ENCODE measurements around the gene ZNF587B.
"Not testable (repeated sequence)": the region's sequence is repeated elsewhere in the genome, so short reads cannot be mapped to it uniquely, and the experiment has no call there.

Gene ZNF587B

DNA sequence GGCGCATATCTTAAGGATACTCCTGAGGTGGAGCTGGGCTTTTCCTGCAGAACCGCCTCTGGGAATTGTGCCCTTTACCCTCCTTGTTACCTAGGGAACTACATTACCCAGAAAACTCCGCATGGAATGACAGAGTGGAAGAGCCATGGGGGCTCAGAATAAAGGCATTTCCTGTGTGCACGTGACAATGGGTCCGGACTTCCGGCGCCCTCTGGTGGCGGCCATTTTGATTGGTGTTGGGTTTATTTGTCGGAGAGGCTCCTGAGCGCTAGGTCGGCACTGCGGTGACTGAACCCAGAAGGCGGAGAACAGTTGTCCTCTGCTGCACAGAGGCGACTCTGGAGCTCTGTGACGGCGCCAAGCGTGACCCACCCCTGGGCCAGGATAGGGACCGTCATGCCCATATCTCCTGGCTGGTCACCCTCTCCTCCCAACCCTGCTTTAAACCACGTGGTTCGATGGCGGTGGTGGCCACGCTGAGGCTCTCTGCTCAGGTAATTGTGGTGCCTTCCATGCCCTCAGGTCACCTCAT is at the start of gene ZNF587B:
Gene ZNF587B (plus strand): TSS at position 229 of the 532 bp plus-strand sequence. CDS start 230 bp downstream, at position 459.
- no peak for DNase-seq (ENCODE audit: low read depth)

DNA sequence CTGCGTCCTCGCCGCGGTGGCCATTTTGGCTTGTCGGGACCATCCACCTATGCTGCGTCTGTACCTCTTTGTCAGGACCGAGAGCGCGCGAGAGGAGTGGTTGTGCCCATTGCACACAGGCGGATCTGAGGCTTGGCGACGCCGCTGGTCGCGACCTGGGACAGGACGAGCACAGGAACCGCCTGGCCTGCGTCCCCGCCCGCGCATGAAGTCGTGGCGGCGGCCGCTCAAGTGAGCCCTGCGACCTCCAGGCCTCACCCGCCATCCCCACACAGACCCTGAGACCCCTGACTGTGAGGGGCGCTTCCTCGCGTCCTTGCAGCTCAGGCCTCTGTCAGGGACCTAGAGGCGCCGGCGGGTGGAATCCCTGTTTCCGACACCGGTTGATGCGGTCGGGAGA is 43.8 kb upstream of the ZNF587B start:
- no peak for DNase-seq (ENCODE audit: low read depth)

DNA sequence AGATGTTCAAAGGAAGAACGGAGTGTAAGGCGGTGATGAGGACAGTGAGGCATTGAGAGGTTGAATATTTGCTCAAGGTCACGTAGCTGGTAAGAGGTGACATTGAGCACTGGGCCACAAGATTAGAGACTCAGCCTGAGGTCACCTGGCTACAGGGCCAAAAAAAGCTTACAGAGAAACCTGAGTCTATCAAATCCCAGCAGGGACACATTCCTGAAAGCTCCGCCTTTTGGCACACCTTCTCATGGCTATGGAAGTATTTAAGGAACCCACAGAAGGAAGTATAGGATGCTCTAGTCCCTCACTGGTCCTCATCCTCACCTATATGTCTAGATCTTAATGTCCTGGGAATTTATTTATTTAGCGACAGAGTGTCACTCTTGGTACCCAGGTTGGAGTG is 43.2 kb upstream of the ZNF587B start:
- DNase-seq (ENCODE audit: low read depth), result no peak

DNA sequence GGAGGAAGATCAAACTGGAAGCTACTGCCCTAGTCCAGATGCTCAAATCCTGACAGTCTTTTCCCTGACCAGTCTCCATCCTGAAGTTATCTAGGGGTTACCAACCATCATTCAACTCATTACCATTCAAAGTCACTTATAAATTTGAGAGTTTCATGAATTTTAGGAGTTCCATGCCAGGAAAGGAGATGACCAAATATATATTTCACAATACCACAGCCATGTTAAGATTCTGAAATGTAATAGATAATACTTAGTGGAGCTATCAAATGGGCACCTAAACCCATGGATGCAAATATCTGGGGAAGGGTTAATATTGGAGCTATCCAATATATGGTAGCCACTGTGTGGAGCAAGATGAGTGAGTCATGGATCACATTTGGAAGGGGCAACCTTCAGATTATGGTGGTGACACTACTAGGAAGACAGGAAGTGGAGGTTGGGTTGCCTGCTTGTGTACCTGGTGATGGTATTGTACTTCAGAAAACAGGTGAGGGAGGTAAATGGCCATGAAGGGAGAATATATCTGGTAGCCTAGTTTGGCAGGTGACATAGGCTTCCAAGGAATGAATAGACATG is 41.9 kb upstream of the ZNF587B start:
- no peak for DNase-seq (ENCODE audit: low read depth)

DNA sequence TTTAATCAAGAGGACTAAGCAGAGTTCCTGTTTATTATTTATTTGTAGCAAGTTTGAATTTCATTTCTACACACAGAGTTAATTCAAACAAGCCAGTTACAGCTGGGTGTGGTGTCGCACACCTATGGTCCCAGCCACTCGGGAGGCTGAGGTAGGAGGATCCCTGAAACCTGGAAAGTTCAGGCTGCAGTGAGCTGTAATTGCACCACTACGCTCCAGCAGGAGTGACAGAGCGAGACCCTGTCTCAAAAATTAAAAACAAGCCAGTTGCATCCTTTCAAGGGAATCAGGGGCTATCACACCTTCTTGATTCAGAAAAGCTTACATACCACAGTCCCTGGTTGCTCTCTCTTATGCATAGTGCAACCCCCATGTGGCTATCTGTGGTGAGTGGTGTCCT is 40.8 kb upstream of the ZNF587B start:
- no peak for DNase-seq (ENCODE audit: low read depth)

DNA sequence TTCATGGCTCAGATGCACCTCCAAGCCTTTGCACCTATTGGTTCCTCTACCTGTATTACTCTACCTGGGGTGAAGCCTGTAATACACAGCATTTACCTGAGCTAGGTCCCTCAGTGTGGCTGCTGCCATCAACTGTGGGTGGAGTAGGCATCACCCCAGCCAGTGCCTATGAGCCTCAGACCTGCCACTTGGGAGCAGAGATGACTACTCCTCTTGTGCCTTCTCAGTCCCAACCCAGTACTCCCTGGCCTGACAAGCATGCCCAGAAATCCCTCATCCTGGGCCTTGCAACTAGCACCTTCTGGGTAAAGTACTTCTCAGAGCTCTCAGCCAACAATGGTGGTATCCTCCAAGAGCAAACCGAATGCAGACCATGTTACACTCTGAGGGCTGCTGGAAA is 33.5 kb upstream of the ZNF587B start:
- not testable (repeated sequence) for DNase-seq (ENCODE audit: low read depth)

DNA sequence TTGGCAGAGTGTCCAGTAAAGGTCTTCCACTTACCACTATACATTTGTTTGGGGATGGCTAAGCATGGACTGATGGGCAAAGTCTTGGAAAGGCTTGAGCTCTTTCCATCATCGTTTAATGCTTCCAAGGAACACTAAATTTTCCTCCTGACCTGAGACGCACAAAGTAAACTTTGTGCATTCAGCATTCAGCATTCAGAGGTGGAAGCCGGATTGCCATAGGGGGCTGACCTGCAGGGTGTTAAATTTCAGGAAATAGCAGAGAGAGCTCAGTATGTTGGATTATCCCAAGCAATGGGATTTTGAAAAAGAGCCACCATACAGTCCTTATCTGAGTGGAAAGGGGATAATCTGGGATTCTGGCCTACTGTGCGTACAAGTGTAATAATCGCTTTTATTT is 29.4 kb upstream of the ZNF587B start:
- no peak for DNase-seq (ENCODE audit: low read depth)

DNA sequence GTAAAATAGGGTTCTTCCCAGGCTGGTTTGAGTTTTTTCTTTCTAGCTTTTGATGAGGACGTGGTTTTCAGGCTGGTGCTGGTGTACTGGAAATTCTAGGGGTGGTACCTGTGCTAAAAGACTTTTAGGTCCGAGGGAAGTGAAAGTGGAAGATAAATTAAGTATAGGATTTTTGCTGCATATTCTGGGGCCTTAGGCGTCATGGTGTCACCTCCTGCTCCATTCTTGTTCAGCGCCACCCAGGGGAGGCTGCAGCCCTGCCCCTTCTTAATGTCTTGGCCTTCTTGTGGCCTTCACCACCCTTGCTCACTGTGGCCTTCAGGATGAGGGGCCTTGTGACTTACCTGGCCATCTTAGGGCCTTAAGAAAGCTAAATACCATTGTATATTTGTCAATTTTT is 27.8 kb upstream of the ZNF587B start:
- no peak for DNase-seq (ENCODE audit: low read depth)

DNA sequence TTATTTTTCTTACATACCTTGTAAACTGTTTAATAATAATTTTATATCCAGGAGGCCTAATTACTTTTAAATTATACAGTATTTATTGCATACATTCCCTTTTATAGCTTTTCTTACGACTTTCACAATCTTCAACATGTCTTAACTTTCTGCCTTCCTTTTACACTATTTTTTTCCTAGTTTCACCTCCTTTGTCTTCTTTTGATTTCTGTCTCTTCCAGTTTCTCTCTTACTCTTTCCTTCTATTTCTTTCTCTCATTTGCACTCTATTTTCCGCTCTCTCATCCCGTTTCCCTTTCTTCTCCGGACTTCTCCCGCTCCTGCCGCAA is 26.9 kb upstream of the ZNF587B start:
- DNase-seq (ENCODE audit: low read depth), result no peak

DNA sequence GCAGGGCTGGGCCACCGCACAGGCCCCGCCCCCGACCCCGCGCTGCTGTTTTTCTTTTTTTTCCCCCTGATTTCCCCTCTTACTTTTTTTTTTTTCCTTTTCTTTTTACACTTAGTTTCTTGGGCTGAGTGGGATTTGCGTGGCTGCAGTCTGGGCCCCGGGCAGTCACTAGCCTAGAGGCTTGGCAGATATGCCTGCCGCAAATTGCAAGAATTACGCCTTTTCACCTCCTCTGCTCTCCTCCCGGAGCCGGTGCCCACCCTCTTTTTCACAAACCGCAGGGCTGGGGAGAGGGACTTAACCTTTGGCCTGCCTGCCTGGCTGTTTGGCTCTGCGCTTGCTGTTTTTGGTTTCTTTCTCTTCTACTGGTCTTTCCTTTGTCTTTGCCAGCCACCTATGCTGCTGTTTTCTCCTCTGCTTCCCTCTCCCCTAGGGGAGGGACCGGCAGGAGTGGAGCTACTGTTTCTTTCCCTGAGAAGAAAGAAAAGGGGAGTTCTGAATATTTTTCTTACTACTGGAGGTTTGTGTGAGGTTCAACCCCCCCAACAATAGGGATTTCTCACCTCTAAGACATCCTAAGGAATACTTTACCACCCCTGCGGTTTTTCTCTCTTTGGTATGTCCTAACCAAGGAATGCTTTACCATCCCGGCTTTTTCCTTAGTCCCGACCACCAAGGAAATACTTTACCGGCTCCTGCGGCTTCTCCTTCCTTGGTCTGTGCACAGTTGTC is 26.3 kb upstream of the ZNF587B start:
- DNase-seq (ENCODE audit: low read depth), result no peak

DNA sequence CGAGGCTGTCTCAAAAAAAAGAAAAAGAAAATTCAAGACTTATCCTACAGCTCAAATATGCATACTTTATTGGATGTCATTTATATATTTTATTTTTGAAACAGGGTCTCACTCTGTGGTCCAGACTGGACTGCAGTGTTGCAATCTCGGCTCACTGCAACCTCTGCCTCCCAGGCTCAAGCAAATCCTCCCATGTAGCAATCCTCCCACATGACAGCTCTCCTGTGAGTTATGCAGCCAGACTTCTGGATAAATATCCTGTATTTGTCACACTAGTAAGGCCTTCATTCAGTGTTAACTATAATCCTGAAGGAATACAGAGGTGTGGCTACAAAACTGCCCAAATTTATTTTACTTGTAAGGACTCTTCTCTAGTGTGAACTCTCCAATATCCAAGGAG is 22.6 kb upstream of the ZNF587B start:
- DNase-seq (ENCODE audit: low read depth), result no peak

DNA sequence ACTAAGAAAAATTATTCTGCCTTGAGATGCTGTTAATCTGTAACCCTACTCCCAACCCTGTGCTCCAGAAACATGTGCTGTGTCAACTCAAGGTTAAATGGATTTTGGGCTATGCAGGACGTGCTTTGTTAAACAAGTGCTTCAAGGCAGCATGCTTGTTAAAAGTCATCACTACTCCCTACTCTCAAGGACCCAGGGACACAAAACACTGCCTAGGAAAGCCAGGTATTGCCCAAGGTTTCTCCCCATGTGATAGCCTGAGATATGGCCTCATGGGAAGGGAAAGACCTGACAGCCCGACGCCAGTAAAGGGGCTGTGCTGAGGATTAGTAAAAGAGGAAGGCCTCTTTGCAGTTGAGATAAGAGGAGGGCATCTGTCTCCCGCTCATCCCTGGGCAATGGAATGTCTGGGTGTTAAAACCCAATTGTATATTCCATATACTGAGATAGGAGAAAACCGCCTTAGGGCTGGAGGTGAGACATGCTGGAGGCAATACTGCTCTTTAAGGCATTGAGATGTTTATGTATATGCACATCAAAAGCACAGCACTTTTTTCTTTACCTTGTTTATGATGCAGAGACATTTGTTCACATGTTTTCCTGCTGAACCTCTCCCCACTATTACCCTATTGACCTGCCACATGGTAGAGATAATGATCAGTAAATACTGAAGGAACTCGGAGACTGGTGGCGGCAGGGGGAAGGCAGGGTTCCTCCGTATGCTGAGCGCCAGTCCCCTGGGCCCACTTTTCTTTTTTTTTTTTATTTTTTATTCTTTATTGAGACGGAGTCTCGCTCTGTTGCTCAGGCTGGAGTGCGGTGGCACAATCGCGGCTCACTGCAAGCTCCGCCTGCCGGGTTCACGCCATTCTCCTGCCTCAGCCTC is 19.4 kb upstream of the ZNF587B start:
- DNase-seq (ENCODE audit: low read depth), result not testable (repeated sequence)

DNA sequence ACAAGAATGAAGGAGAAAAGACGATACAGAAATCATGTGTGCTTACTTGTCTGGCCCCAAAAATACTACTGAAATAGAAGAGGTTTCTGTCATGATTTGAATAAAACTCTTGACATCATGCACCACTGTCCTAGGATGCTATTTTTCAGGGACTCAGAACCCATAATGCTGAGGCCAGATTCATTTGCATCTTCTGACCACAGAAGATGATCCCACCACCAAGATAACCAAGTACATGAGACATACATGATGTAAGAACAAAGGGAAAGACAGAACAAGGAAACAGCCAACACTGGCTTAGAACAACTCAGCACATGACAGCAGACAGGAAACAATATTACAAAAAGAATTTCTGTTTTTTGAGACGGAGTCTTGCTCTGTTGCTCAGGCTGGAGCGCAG is 17.9 kb upstream of the ZNF587B start:
- no peak for DNase-seq (ENCODE audit: low read depth)

DNA sequence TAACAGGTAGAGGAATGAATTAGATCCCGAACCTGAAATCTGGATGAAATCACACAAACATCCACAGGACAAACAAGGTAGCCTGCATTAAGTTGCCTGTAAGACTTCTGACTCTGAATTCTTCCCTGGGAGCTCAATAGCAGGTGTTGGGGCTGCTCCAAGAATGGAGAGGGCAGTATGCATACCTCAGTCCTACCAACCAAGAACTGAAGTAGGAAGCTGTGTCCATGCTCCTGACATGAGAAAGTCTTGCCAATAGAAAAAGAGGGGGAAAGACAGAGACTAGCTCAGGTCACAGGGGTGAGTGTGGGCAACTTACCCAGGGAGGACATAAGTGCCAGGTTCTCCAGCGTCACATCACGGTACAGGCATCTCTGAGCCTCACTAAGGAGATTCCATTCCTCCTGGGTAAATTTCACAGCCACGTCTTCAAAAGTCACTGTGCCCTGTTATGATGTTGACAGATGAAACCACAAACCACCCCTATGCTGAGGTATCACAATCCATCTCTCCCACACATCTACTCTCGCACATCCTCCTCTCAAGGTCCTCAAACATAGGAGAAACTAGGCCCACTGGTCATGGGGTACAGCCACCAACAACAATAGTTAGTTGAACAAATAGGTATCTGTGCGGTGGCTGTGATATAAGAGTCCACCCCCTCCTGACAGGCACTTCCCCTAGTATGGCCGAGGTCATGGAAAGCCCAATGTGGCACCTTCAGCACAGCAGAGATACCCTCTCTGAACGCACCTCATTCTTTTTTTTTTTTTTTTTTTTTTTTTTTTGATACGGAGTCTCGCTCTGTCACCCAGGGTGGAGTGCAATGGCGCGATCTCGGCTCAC is 16.9 kb upstream of the ZNF587B start:
- not testable (repeated sequence) for DNase-seq (ENCODE audit: low read depth)

DNA sequence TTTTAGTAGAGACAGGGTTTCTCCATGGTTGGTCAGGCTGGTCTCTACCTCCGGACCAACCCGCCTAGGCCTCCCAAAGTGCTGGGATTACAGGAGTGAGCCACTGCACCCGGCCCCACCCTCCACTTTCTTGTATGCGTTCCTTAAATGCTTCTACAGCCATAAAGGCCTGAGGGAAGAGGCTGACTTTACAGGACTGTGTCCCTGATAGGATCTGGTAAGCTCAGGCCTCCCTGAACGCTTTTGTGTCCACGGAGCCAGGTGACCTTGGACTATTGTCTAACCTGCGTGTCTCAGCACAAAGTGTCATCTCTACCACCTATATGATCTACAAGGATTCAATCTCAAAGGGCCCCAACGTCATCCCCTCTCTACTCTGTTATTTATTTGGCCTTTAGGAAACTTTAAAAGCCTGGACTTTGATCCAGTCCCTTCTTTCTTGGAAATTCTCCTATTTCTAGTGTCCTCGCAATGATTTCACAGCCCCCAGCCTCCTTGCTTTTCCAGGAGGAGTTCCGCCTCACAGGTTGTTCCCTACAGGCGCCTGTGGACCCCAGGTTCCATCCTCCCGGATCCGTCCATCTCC is 16.1 kb upstream of the ZNF587B start:
- DNase-seq (ENCODE audit: low read depth), result no peak

DNA sequence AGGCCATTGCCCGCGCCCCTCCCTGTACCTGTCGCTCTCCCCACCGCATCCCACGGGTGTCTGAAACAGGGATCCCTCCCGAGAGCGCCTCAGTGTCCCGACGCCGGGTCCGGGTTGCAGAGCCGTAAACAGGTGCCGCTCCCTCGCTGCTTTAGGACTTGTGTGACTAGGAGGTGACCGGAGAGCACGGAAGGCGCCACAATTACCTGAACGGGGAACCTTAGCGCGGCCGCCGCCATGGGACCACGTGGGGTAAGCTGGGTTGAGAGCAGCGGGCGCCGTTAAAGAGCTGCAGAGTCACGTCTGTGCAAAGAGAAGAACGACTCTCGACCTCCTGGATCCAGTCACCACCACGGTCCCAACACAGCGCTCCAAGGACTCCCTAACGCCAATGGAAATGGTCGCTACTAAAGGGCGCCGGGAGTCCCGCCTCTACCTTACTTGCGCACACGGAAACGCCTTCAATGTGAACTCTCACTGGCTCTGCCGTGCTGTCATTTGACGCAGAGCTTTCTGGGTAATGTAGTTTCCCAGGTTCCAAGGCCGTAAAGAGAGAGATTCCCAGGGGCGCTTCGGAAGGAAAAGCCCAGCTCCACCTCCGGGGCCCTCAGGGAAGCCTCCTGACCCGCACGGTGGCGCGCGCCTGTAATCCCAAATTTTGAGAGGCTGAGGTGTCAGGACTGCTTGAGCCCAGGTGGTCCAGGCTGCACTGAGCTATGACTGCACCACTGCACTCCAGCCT is 15.4 kb upstream of the ZNF587B start, which contains the start of gene ZNF552:
Gene ZNF552 (minus strand): TSS at position 409 of the 742 bp plus-strand sequence. CDS start 170 bp downstream, at position 239.
- DNase-seq (ENCODE audit: low read depth), result peak; percentile 46

DNA sequence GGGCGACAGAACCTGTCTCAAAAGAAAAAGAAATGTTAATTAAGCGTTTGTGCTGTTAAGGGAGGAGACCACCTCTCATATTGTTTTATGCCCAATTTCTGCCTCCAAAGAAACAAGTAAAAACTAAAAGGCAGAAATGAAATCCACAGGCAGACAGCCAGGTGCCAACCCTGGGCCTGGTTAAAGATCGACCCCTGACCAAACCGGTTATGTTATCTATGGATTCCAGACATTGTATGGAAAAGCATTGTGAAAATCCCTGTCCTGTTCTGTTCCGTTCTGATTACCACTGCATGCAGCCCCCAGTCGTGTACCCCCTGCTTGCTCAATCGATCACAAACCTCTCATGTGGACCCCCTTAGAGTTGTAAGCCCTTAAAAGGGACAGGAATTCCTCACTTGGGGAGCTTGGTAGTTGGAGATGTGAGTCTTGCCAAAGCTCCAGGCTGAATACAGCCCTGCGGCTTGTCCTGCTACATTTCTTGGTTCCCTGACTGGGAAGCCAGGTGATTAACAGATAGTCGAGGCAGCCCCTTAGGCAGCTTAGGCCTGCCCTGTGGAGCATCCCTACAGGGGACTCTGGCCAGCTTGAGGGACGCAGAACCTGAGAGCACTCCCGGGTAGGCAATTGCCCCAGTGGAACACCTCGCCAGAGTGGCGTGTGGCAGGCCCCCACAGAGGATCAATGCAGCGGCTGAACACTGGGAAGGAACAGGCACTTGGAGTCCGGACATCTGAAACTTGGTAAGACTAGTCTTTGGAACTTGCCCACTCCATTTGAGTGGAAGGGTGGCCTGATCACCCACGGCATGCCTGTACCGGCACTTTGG is 14.6 kb upstream of the ZNF587B start:
- DNase-seq (ENCODE audit: low read depth), result no peak

DNA sequence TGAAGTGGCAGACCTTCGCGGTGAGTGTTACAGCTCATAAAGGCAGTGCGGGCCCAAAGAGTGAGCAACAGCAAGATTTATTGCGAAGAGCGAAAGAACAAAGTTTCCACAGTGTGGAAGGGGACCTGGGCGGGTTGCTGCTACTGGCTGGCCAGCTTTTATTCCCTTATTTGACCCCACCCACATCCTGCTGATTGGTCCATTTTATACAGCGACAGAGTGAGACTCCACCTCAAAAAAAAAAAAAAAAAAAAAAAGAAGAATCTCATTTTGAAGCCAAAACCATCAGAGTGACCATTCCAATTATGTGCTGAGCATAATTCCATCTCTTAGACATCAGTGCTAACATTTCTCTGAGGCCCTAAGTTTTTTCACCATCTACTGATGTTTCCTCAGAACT is 13.4 kb upstream of the ZNF587B start:
- DNase-seq (ENCODE audit: low read depth), result no peak

DNA sequence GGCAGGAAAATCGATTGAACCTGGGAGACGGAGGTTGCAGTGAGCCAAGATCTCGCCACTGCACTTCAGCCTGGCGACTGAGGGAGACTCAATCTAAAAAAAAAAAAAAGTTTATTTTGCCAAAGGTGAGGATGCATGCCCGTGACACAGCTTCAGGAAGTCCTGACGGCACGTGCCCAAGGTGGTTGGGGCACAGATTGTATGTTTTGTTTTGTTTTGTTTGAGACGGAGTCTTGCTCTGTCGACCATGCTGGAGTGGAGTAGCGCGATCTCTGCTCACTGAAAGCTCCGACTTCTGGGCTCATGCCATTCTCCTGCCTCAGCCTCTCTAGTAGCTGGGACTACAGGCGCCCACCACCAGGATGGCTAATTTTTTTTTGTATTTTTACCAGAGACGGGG is 12.1 kb upstream of the ZNF587B start:
- DNase-seq (ENCODE audit: low read depth), result no peak

DNA sequence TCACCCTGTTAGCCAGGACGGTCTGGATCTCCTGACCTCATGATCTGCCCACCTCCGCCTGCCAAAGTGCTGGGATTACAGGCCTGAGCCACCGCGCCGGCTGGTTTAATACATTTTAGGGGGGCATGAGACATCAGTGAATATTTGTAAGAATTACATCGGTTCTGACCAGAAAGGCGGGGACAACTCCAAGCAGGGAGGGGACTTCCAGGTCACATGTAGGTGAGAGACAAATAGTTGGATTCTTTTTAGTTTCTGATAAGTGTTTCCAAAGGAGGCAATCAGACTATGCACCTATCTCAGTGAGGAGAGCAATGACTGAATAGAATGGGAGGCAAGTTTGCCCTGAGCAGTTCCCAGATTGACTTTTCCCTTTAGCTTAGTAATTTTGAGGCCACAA is 11.7 kb upstream of the ZNF587B start:
- no peak for DNase-seq (ENCODE audit: low read depth)

Data from stimulated activated CD8-positive, alpha-beta memory T cell treated with anti-CD3 and anti-CD28 coated beads, Interleukin-15, amount 100 ng/mL, for 1 hour (primary cell).